ENCODE results near the gene LEMD2.

Gene LEMD2

DNA sequence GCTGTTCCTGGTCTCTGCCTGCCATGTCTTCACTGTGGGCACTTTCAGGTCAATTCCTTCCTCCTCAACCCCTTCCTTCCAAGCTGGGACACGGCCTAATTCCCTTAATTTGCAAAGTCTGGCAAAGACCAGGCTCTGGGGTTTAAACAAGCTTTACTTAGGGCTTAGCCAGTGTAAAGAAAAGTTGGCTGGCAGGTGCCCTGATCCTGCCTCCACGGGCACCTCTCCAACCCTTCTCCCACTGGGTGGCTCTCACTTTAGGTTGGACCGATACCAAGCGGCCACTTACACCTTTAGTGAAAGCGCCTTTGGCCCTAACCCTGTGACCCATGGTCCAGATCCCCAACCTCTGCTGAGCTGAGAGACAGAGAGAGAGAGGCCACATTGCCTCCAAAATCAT is 28.6 kb upstream of the LEMD2 start:
- Histone ChIP-seq H3K9me3 (ENCODE audit: insufficient read depth, low read depth, low read length) (no peaks in the 10 kb centered on the region), H3K36me3 (ENCODE audit: insufficient read depth, low read length) (no peaks in the 10 kb centered on the region), H3K4me3 (ENCODE audit: low read length, poor library complexity, severe bottlenecking) (no peak overlapping the region), H3K9me2 (replicated peaks; ENCODE audit: low read depth, low read length) (no peaks in the 10 kb centered on the region), H3F3A (ENCODE audit: low read depth) (no peaks in the 10 kb centered on the region), H3K9ac (ENCODE audit: low read depth, low read length, poor library complexity, severe bottlenecking) (no peak overlapping the region), H3K4me1 (ENCODE audit: insufficient read depth, low read length, poor library complexity, severe bottlenecking) (peaks cover 18% of the 10 kb centered on the region), H3K27me3 (ENCODE audit: insufficient read depth, low read length, poor library complexity, severe bottlenecking) (no peaks in the 10 kb centered on the region), H2AFZ (ENCODE audit: low read length) (no peak overlapping the region), H3K79me2 (ENCODE audit: insufficient read depth, low read length) (no peaks in the 10 kb centered on the region), H3K4me2 (ENCODE audit: low read depth, low read length, poor library complexity, severe bottlenecking) (no peak overlapping the region), H4K20me1 (ENCODE audit: insufficient read depth, low read length, poor library complexity, severe bottlenecking) (no peaks in the 10 kb centered on the region)
- TF ChIP-seq EZH2phosphoT487 (IDR thresholded peaks at IDR 0.05; ENCODE audit: borderline replicate concordance): no peak
- TF ChIP-seq, protein P1, sequence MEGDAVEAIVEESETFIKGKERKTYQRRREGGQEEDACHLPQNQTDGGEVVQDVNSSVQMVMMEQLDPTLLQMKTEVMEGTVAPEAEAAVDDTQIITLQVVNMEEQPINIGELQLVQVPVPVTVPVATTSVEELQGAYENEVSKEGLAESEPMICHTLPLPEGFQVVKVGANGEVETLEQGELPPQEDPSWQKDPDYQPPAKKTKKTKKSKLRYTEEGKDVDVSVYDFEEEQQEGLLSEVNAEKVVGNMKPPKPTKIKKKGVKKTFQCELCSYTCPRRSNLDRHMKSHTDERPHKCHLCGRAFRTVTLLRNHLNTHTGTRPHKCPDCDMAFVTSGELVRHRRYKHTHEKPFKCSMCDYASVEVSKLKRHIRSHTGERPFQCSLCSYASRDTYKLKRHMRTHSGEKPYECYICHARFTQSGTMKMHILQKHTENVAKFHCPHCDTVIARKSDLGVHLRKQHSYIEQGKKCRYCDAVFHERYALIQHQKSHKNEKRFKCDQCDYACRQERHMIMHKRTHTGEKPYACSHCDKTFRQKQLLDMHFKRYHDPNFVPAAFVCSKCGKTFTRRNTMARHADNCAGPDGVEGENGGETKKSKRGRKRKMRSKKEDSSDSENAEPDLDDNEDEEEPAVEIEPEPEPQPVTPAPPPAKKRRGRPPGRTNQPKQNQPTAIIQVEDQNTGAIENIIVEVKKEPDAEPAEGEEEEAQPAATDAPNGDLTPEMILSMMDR (conservative IDR thresholded peaks at IDR 0.05; ENCODE audit: low read length): no peak

DNA sequence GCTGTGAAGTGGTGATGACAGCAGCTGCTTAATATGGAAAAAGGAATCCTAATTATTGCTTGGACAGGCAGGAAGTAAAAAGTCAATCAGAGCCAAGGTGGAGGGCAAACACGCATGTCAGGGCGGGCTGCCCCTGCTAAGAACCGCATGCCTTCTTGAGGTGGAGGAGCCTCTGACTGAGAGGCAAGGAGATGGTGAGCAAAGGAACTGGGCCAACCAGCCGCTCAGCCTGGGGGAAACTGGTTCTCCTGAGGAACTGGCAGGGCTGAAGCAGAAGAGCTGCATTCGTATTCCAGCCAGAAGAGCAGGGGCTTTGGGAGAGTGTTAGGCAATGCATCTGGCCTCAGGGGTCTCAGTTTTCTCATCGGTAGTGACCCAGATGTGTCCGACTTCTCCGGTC is 28.0 kb upstream of the LEMD2 start:
- Histone ChIP-seq H4K20me1 (ENCODE audit: insufficient read depth, low read length, poor library complexity, severe bottlenecking) (no peaks in the 10 kb centered on the region), H3K79me2 (ENCODE audit: insufficient read depth, low read length) (no peaks in the 10 kb centered on the region)
- TF ChIP-seq, protein P1 (conservative IDR thresholded peaks at IDR 0.05; ENCODE audit: low read length): no peak
- no peak for TF ChIP-seq EZH2phosphoT487 (IDR thresholded peaks at IDR 0.05; ENCODE audit: borderline replicate concordance)

DNA sequence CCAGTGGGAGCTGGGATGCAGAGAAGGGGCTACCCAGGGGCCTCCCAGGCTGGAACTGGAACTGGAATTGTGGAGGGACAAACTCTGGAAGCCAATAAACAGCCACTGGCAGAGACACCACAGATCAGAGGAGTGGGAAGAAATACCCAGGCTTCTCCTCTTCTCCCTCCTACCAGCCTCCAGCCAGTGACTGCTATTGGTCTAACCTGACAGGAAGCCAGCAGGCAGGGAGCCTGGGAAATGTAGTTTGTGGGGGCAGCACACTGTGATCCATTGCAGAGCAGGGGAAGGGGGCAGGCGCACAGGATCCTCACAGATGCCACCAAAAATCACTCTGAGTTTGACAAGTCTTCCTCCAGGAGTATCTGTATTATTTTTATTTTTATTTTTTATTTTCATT is 26.9 kb upstream of the LEMD2 start:
- Histone ChIP-seq H3K4me3 (ENCODE audit: low read length, poor library complexity, severe bottlenecking) (no peak overlapping the region), H3K27me3 (ENCODE audit: insufficient read depth, low read length, poor library complexity, severe bottlenecking) (no peaks in the 10 kb centered on the region), H3K4me2 (ENCODE audit: low read depth, low read length, poor library complexity, severe bottlenecking) (no peak overlapping the region), H3K9me2 (replicated peaks; ENCODE audit: low read depth, low read length) (no peaks in the 10 kb centered on the region), H2AFZ (ENCODE audit: low read length) (no peak overlapping the region), H4K20me1 (ENCODE audit: insufficient read depth, low read length, poor library complexity, severe bottlenecking) (no peaks in the 10 kb centered on the region), H3K9ac (ENCODE audit: low read depth, low read length, poor library complexity, severe bottlenecking) (no peak overlapping the region), H3K9me3 (ENCODE audit: insufficient read depth, low read depth, low read length) (no peaks in the 10 kb centered on the region), H3K79me2 (ENCODE audit: insufficient read depth, low read length) (no peaks in the 10 kb centered on the region), H3F3A (ENCODE audit: low read depth) (no peaks in the 10 kb centered on the region), H3K4me1 (ENCODE audit: insufficient read depth, low read length, poor library complexity, severe bottlenecking) (peaks cover 8% of the 10 kb centered on the region), H3K36me3 (ENCODE audit: insufficient read depth, low read length) (no peaks in the 10 kb centered on the region)
- no peak for TF ChIP-seq EZH2phosphoT487 (IDR thresholded peaks at IDR 0.05; ENCODE audit: borderline replicate concordance)

More for the DNA sequence above, 28.0 kb upstream of the LEMD2 start:
- no peak overlapping the region for H3K4me2 ChIP-seq (ENCODE audit: low read depth, low read length, poor library complexity, severe bottlenecking)
- no peak overlapping the region for H3K4me3 ChIP-seq (ENCODE audit: low read length, poor library complexity, severe bottlenecking)
- H3K27me3 ChIP-seq (ENCODE audit: insufficient read depth, low read length, poor library complexity, severe bottlenecking): no peaks in the 10 kb centered on the region
- H3K9me2 ChIP-seq (replicated peaks; ENCODE audit: low read depth, low read length): no peaks in the 10 kb centered on the region
- H3K9me3 ChIP-seq (ENCODE audit: insufficient read depth, low read depth, low read length): no peaks in the 10 kb centered on the region
- peaks cover 18% of the 10 kb centered on the region for H3K4me1 ChIP-seq (ENCODE audit: insufficient read depth, low read length, poor library complexity, severe bottlenecking)
- no peaks in the 10 kb centered on the region for H3F3A ChIP-seq (ENCODE audit: low read depth)
- no peak overlapping the region for H2AFZ ChIP-seq (ENCODE audit: low read length)
- H3K9ac ChIP-seq (ENCODE audit: low read depth, low read length, poor library complexity, severe bottlenecking): no peak overlapping the region
- H3K36me3 ChIP-seq (ENCODE audit: insufficient read depth, low read length): no peaks in the 10 kb centered on the region
